Spleen (tissue), 11 donors: ENCODE results near the gene EIF4B. TPM values are rescaled to one million over a fixed set of nuclear protein-coding genes. Genes with fewer than 3 reads are reported as not detected.

ENCODE experiments used
- DNase-seq: peaks from one replicate; pipeline ENCODE4 v3.0.0-alpha.2; 2020
- H3K27ac ChIP-seq, 8 donors: fragments of 200-600 bp; sonication (generic) in 7 of 8; 1 replicate in 4 of 8; 2 replicates in 4 of 8; pipeline versions ENCODE4 v1.5.0 to v1.8.0; 2016 to 2021; ENCODE audit warnings: inconsistent platforms in 4 of 8, mild to moderate bottlenecking in 4 of 8, moderate library complexity in 1 of 8
- H3K27me3 ChIP-seq, 7 donors: fragments of 200-600 bp; sonication (generic) in 6 of 7; replicated peaks in 1 of 7; 1 replicate in 4 of 7; 2 replicates in 3 of 7; pipeline versions ENCODE4 v1.5.0 to v1.8.0; 2016 to 2021; ENCODE audit warnings: inconsistent platforms in 3 of 7, mild to moderate bottlenecking in 1 of 7
- H3K36me3 ChIP-seq, 6 donors: fragments of 200-600 bp; sonication (generic) in 5 of 6; 1 replicate in 4 of 6; 2 replicates in 2 of 6; pipeline versions ENCODE4 v1.5.0 to v1.8.0; 2016 to 2021; ENCODE audit warnings: inconsistent platforms in 2 of 6
- H3K4me1 ChIP-seq, 6 donors: fragments of 200-600 bp; sonication (generic) in 5 of 6; 1 replicate in 3 of 6; 2 replicates in 3 of 6; pipeline versions ENCODE4 v1.5.0 to v1.8.0; 2016 to 2021; ENCODE audit warnings: inconsistent platforms in 3 of 6
- H3K4me3 ChIP-seq, 8 donors: fragments of 200-600 bp; sonication (generic) in 7 of 8; 1 replicate in 4 of 8; 2 replicates in 4 of 8; pipeline versions ENCODE4 v1.5.0 to v1.8.0; 2016 to 2021; ENCODE audit warnings: inconsistent platforms in 4 of 8, mild to moderate bottlenecking in 4 of 8, moderate library complexity in 2 of 8
- H3K9me3 ChIP-seq, 8 donors: fragments of 200-600 bp; sonication (generic) in 7 of 8; 1 replicate in 4 of 8; 2 replicates in 4 of 8; pipeline versions ENCODE4 v1.5.0 to v1.8.0; 2016 to 2021; ENCODE audit warnings: inconsistent platforms in 4 of 8
- CTCF ChIP-seq, 11 experiments: fragments of 200-600 bp in 7 of 11; fragments of 450-650 bp in 4 of 11; sonication (generic) in 4 of 11; IDR thresholded peaks in 8 of 11; conservative IDR thresholded peaks in 3 of 11; 1 replicate in 7 of 11; 2 replicates in 4 of 11; pipeline versions ENCODE4 v1.4.0 to v1.8.0; 2016 to 2021; ENCODE audit warnings: antibody characterized with exemption in 11 of 11, inconsistent platforms in 4 of 11, mild to moderate bottlenecking in 1 of 11
- POLR2A ChIP-seq, 3 donors: fragments of 450-650 bp; IDR thresholded peaks; one replicate each; pipeline ENCODE4 v1.5.1; 2017; ENCODE audit warnings: antibody characterized with exemption in 3 of 3, mild to moderate bottlenecking in 1 of 3
- POLR2AphosphoS5 ChIP-seq, 3 donors: sonication (generic); formaldehyde crosslinking; IDR thresholded peaks; one replicate each; pipeline ENCODE4 v1.5.1; 2017; ENCODE audit warnings: antibody characterized with exemption in 3 of 3
- WGBS, 5 donors: extraction: QIAGEN DNeasy Blood & Tissue Kit in 3 of 5; methylation state at CpG; one replicate each; pipeline versions ENCODE4 v1.1.5 to v1.1.7; 2013 to 2018; 5-methylcytosine and 5-hydroxymethylcytosine counted together
- intact Hi-C: fragments of 100-400 bp; cut with DNase I; formaldehyde crosslinking; loops from one replicate; pipeline ENCODE4 v1.15.0; 2023; ENCODE audit warnings: low total_unique reads
- polyA plus RNA-seq, 3 donors: library from polyadenylated mRNA; stranded (reverse); fragments of 200-250 nt; gene quantifications; one replicate each; pipeline ENCODE4 v1.2.1, GENCODE V29; 2013
- total RNA-seq, 7 donors: library from RNA; depleted of rRNA in 3 of 7; stranded (reverse); fragments of >200 nt in 3 of 7; fragmentation: NEBNext Ultra II Directional in 4 of 7; extraction: Animal tissue kit (Norgen Biotek cat#: 25700) in 4 of 7; gene quantifications; one replicate each; pipeline versions ENCODE4 v1.1.0 to v1.2.1, GENCODE V29; 2016 to 2021
- donor health status: healthy with polysubstance abuse.
- donor health status: DM: no; HTN: no; CAD: no; lungs with moderate emphysema.
- donor health status: DM: no; HTN: no; CAD: no.
- donor health status: Bipolar disorder and iron deficiency.
- donor health status: healthy.
- donor health status: DM: no; HTN: no; CAD: no.
- donor health status: DM: yes; HTN: yes; CAD: no.

The EIF4B gene
- total and polyA plus RNA-seq, 10 donors: 105 to 490 (median 398) TPM

DNA sequence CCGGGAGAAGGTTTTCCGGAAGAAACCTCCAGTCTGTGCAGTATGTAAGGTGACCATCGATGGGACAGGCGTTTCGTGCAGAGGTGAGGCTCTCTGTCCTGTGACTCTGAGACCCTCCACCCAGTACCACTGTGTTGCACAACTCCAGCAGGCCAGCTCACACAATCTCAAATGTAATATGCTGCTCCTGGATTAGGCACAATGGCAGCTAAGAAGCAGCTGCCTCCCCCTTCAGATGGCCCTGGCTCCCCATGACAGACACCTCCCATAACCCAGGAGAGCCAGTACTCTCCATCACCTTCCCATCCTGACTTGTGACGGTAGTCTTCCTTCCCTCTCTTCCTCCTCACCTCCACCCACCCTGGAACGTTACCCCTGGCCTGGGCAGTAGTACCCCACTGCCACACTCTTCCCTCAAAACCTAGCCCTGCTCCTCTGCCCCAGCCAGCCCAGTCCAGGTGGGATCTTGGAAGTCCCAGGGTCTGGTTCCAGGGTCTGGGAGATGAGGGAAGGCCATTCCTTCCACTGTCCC lies 45.7 kb downstream of the EIF4B start:
- Histone ChIP-seq H3K4me3 (peak overlapping the region; percentile 13 to 78 (median 63)), H3K27ac (peak overlapping the region; percentile 41 to 94 (median 89)), H3K27me3 (no peaks in the 10 kb centered on the region), H3K36me3 (peaks cover 0 to 40% (median 4%) of the 10 kb centered on the region in 6 donors), H3K4me1 (peaks cover 21 to 93% (median 57%) of the 10 kb centered on the region in 6 donors), H3K9me3 (no peaks in the 10 kb centered on the region)
- TF ChIP-seq POLR2A (IDR thresholded peaks at IDR 0.05) (no peak), CTCF (IDR thresholded peaks at IDR 0.05 in 8 of 11, conservative IDR thresholded peaks at IDR 0.05 in 3 of 11) (no peak)
- 44 to 78% (median 60%) methylated on average over 2 to 7 of the region's 7 CpGs for WGBS, 5 donors
- intact Hi-C loops: no loop called here
- DNase-seq: no peak

DNA sequence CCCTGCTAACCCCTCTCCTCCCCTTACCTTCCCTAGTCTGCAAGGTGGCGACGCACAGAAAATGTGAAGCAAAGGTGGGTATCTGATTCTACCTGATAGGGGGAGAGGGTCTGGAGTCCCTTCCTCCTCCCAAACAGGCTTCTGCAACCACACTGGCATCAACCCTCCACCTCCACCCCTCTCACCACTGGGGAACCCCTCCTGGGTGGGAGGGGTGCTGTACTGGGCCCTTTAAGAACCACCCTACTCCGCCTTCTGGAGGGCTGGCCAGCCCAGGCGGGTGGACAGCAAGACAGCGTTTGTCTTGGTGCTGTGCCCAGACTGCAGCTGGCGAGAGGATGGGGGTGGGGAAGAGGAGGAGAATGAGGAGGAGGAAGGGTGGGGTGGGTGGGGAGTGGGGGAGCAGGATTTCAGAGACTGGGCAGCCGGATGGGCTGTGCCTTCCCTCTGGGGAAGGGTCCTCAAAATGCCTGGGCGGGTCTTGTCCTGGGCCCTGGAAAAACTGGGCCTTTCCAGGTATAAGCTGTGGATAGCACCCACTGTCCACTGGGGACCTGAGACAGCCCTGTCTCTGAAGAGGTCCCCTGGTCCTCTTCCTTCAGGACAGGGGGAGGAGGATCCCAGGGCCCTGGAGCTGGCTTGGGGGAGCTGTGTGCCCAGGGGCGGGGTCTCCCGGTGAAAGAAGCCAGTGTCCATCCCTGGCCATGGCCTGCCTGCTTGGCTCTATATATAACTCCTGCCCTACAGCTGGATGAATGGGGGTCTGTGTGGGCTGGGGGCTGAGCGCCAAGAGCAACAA lies 46.4 kb downstream of the EIF4B start:
- DNase-seq: no peak
- Histone ChIP-seq H3K36me3 (peaks cover 0 to 47% (median 7%) of the 10 kb centered on the region in 6 donors), H3K27me3 (no peaks in the 10 kb centered on the region), H3K4me3 (peak overlapping the region in 6 of 8 donors; percentile 59 to 78 (median 67)), H3K27ac (peak overlapping the region; percentile 68 to 94 (median 89)), H3K9me3 (no peaks in the 10 kb centered on the region), H3K4me1 (peaks cover 21 to 98% (median 58%) of the 10 kb centered on the region in 6 donors)
- intact Hi-C loops: no loop called here
- 46 to 74% (median 63%) methylated on average over 9 to 11 of the region's 11 CpGs for WGBS, 5 donors
- TF ChIP-seq POLR2AphosphoS5 (IDR thresholded peaks at IDR 0.05) (peak; percentile 63 to 79 (median 65)), CTCF (IDR thresholded peaks at IDR 0.05 in 8 of 11, conservative IDR thresholded peaks at IDR 0.05 in 3 of 11) (no peak)

DNA sequence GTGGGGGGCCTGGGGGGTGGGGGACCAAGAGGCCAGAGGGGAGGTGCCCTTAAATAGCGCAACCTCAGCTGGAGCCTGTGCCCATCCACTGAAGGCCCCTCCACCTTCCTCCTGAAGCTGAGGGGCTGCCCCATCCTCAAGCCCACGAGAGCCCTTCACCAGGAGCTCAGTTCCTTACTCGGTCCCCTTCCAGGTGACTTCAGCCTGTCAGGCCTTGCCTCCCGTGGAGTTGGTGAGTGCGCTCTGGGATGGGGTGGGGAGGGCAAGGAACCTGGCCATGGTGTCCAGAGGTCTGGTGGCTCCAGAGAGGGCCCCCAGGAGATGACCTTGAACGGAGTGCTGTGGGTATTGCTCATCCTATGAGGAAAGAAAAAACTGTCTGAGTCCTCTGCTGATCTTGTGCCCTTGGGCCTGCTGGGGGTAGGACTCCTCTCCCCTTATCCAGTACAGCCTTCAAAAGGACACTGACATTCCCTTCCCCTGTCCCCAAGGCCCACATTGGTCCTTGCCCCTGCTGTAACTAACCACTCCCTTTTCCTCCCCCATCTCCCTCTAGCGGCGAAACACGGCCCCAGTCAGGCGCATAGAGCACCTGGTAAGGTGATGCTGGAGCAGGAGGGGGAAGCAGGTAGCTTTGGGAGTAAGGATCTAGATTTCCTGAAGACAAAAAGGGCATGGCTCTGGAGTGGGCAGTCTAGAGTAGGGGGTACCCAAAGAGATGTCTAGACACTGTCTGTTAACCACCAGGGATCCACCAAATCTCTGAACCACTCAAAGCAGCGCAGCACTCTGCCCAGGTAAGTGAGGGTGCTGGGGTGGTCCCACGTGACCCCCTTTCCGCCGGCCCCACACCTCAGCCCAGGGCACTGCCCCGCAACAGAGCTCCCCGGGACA lies 47.2 kb downstream of the EIF4B start:
- peaks cover 21 to 97% (median 51%) of the 10 kb centered on the region in 6 donors for H3K4me1 ChIP-seq
- intact Hi-C loops: no loop called here
- peak; percentile 85 for DNase-seq
- 34 to 39% (median 36%) methylated on average over 10 to 16 of the region's 16 CpGs for WGBS, 5 donors
- TF ChIP-seq POLR2A (IDR thresholded peaks at IDR 0.05): no peak
- TF ChIP-seq POLR2AphosphoS5 (IDR thresholded peaks at IDR 0.05): peak; percentile 5 to 58 (median 30)
- peak; percentile 45 to 74 (median 68) for TF ChIP-seq CTCF (IDR thresholded peaks at IDR 0.05 in 8 of 11, conservative IDR thresholded peaks at IDR 0.05 in 3 of 11)
- H3K27ac ChIP-seq: peak overlapping the region; percentile 67 to 94 (median 87)
- no peaks in the 10 kb centered on the region for H3K27me3 ChIP-seq
- H3K9me3 ChIP-seq: no peaks in the 10 kb centered on the region
- H3K36me3 ChIP-seq: peaks cover 0 to 56% (median 14%) of the 10 kb centered on the region in 6 donors
- H3K4me3 ChIP-seq: peak overlapping the region; percentile 57 to 90 (median 68)
